ENCODE measurements around the gene GRID1.

GRID1 gene

GRCh38 chr10:86350897-86351296 lies 15.7 kb downstream of the GRID1 start:
- DNase-seq = no peak

DNA sequence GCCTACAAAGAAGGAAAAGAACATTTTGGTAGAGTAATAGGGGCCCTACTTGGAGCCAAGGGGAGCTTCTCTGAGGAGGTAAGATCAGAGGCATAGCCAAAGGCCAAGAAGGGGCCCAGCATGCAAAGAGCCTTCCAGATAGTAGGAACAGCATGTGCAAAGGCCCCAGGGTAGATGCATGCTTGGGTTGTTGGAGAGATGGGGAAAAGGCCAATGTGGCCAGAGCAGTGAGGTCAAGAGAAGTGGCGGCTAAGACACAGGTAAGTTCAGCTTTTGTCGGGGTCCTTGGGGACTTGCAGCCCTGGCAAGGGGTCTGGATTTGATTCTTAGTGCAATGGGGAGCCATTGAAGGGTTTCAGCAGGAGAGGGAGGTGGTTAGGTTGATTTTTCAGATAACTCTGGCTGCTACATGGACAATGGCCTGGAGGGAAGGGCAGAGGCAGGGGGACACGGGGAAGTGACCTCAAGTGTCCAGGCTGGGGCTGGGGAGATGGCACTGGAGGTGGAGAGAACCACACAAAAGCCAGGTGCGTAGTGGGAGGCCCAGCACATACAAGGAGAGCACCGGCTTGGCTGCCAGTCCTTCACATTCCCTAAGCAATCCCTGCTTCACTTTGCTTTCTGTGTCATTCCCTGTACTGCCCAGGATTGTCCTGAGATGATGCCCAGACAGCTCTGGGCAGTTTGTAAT lies 16.5 kb downstream of the GRID1 start:
- DNase-seq = no peak

- DNase-seq = peak; percentile 88
Observed at GRCh38 chr10:86349474-86349873, 17.1 kb downstream of the GRID1 start.

DNA sequence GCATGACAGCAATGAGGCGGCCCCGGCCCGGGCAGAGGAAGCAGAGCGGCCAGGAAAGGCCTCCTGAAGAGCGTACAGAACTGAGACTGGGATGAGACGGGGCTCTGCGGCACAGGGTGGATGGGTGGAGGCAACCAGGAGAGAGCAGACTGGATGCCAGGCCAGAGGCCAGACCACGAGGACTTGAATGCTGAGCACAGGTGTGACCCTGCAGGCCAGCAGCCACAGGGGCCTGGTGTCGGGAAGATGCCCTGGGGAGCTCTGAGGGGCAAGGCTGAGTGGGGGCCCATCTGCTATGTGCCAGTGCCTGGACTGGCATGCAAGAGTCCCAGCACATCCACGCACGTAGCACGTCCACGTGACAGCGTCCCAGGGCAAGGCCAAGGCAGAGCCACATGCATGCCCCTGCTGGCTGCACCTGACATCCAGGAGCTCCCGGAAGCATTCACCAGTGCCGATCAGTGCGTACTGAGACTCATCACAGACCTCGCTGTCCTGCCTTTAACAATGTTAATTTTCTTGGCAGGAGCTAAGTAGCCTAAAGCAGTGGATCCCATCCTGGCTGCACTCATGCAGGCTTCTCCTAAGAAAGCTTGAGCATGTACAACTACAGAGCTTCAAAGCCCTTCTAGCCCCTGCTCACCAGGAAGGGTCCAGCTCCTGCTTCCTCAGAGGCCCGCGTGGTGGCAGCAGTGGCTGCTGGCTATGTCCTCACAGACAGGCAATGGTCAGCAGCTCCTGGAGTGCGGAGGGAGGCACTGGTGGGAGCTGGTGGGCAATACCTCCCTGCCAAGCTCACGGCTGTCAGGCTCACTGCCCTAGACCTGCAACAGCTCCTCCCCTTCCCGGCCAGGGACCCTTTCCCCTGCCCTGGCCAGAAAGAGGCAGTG lies 18.0 kb downstream of the GRID1 start:
- no peak for DNase-seq

- DNase-seq = no peak
Observed at GRCh38 chr10:86347856-86348255, 18.7 kb downstream of the GRID1 start.

- DNase-seq = no peak
Observed at GRCh38 chr10:86346799-86347665, 19.6 kb downstream of the GRID1 start.

DNA sequence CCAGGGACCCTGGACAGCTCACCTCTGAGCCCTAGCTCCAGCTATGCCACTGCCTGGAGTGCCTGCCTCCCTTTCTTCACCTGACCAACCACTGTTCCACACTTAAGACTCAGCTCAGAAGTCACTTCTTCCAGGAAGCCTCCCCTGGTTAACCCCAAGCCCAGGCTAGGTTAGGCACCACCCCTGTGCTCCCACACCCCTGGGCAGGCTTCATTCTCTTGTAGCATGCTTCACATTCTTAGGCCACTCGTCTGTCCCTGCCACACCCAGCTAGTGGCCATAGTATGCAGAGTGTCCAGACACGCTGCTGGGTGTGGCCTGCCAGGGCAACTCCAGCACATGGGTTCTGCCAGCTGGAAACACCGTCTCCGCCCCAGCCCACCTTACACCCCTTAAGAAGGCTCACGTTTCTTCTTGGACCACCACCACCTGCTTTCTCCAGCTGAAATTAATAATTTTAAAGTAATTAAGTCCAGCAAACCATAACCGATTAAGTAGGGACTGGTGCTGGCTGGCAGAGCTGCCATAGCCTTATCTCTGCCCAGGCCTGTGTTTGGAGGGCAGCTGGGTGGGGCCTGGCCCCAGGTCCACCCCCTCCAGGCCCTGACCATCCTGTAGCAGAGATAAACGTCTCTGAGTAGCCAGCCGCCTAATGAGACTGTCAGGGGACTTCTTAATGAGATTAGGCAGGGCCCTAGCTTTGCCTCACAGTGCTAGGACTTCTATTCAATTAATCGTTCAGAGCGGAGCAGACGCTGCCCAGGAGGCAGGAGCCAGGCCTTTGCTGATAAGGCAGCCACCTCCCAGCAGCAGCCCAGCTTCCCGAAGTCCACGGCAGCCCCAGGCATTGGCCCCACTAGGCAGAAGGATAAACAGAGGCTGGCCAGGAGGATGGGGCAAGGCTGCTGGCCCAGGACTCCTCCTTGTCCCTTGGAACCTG lies 20.5 kb downstream of the GRID1 start:
- no peak for DNase-seq

GRCh38 chr10:86345296-86345858 lies 21.2 kb downstream of the GRID1 start:
- no peak for DNase-seq

DNA sequence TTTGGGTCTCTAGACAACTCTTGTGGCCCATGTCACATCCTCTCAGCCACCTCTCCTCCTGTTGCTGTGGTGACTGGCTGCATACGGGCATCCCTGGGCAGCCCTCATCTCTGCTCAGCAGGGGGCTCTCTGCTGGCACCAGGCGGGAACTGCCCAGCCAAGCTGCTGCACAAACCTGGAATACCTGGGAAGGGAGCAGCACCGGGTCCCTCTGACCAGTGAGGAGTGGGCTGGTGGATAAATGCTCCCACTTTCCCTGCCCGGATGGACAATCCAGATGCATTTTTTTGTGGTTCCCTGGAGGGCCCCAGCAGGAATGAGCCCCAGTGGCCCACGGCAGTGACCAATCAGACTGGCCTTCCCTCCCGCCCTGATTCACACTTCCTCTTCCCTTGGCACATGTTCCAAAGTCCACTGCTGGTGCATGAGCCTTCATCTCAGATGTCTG lies 21.9 kb downstream of the GRID1 start:
- DNase-seq = no peak

GRCh38 chr10:86344281-86344680 lies 22.3 kb downstream of the GRID1 start:
- DNase-seq = no peak

DNA sequence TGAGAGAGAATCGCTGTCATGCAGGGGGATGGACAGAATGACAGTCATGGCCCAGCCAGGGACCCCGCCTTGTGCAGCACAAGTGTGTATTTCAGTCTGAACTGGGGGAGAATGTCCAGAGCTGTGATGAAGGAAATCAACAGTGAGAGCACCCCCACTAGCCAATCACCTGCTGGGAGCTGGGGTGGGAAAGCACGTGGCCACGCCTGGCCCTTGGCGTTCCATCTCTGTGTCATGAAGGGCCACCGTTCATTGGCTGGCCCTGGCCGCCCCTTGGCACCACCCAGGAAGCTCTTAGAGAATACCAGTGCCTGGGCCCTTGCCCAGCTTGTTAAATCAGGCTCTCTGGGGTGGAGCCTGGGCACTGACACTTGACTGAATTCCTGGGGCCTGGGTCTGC lies 22.8 kb downstream of the GRID1 start:
- no peak for DNase-seq

DNA sequence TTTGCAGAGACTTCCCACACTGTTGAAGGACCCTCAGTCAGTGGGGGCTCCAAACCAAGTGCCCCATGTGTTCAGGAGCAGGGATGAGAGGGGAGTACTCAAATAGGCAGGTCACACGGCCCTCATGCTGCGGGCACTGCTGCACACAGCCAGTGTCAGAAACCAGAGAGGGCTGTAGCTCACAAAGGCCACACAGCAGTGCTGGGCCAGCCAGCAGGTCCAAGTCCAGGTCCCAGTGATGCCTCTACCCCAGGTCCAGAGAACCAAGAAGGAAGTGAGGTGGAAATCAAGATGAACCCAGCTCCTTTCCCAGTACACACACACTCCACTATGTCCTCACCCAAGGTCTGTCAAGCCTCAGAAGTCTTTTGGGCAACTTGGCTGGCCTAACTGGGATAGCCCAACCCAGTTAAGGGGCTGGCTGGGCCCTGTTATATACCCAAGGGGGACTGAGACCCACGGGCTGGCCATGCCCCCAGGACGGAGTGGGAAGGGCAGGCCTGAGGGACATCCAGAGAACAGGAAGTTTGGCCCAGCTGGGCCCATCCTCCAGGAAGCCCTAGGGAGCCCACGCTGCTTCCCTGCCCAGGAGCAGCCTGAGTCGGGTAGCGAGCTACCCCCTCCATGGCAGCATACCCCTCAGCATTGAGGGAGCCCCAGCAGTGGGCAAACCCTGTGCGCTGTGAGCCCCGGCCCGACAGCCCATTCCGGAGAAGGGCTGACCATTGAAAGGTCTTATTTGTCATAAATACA lies 24.3 kb downstream of the GRID1 start:
- DNase-seq = no peak

- no peak for DNase-seq
Observed at GRCh38 chr10:86341361-86341811, 25.2 kb downstream of the GRID1 start.

DNA sequence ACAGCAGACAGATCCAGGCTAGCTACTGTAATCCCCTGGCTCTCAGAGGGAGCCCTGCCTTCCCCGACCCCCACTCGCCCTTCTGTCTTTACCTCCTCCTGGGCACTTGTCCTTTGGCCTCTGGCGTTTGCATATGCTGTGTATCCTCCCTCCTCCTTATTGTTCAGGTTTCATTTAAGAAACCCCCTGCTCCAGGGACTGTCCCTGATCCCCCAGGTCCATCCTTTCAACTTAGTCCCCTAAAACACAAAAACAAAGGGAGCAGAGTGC lies 25.7 kb downstream of the GRID1 start:
- no peak for DNase-seq

- DNase-seq = no peak
Observed at GRCh38 chr10:86340176-86340990, 26.2 kb downstream of the GRID1 start.

- no peak for DNase-seq
Observed at GRCh38 chr10:86339226-86339865, 27.2 kb downstream of the GRID1 start.

DNA sequence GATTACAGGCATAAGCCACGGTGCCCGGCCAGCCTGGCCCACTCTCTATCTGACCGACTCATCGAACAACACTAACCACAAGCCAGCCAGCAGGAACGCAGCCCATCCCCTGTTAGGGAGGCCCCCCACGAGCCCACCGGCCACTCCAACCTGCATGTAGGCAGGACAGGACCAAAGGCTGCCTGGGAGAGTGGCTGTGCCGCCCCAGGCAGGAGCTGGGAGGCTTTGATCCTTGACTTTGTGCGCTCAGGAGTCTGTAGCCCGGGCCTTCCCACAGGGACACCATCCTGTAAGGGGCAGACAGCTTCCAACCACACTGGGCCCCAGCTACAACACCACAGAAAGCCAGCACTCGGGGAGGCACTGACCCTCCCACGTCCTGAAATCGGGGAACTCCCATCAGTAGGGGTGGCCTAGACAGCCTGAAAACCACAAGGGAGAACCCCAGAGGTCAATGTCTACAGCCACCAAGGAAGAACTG lies 29.4 kb downstream of the GRID1 start:
- DNase-seq = no peak

- no peak for DNase-seq
Observed at GRCh38 chr10:86336341-86336740, 30.3 kb downstream of the GRID1 start.

DNA sequence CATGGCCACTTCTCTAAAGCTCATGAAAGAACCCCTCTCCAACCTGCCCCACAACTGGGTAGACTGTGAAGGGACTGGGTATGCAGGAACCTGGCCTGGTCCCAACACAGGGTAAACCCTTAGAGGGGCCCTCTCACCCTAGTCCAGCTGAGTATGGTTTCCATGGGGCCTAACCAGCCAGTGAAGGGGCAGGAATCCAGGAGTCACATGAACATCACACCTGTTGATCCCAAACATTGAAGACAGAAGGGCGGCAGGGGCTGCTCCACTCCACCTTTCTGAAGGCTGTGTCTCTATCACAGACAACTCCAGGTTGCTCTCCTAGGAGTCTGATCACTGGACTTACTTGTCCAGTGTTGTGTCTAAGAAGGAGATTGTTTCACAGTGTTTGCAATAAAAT lies 30.8 kb downstream of the GRID1 start:
- DNase-seq = no peak

GRCh38 chr10:86335257-86335656 lies 31.3 kb downstream of the GRID1 start:
- no peak for DNase-seq
